ENCODE measurements around the gene FAM131B. TPM values are rescaled to one million over a fixed set of nuclear protein-coding genes. Genes with fewer than 3 reads are reported as not detected.

FAM131B gene
- total RNA-seq, 4 donors from 2014 or later, result 0.27 to 1.4 (median 0.42) TPM; not detected in 1

DNA sequence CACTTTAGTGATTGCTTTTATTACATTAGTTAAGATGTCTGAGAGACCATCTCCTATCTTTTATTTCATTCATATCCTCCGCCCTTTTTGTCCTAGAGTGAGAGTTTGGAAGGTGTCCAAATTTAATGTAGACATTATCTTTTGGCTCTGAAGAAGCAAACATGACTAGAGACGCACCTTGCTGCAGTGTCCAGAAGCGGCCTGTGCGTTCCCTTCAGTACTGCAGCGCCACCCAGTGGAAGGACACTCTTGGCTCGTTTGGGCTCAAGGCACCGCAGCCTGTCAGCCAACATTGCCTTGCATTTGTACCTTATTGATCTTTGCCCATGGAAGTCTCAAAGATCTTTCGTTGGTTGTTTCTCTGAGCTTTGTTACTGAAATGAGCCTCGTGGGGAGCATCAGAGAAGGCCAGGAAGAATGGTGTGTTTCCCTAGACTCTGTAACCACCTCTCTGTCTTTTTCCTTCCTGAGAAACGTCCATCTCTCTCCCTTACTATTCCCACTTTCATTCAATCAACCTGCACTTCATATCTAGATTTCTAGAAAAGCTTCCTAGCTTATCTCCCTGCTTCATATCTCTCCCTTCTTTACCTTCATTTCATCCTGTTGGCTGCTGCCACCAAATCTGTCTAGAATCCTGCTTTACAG is 57.0 kb downstream of the FAM131B start:
- no peak overlapping the region for H3K4me3 ChIP-seq (ENCODE audit: low read depth, poor library complexity, severe bottlenecking)
- intact Hi-C loops (cut with DNase I; ENCODE audit: low total_unique reads), result no loop called here
- WGBS, 2 donors, result 58 to 60% methylated on average over 10 of the region's 10 CpGs
- TF ChIP-seq, protein P1, sequence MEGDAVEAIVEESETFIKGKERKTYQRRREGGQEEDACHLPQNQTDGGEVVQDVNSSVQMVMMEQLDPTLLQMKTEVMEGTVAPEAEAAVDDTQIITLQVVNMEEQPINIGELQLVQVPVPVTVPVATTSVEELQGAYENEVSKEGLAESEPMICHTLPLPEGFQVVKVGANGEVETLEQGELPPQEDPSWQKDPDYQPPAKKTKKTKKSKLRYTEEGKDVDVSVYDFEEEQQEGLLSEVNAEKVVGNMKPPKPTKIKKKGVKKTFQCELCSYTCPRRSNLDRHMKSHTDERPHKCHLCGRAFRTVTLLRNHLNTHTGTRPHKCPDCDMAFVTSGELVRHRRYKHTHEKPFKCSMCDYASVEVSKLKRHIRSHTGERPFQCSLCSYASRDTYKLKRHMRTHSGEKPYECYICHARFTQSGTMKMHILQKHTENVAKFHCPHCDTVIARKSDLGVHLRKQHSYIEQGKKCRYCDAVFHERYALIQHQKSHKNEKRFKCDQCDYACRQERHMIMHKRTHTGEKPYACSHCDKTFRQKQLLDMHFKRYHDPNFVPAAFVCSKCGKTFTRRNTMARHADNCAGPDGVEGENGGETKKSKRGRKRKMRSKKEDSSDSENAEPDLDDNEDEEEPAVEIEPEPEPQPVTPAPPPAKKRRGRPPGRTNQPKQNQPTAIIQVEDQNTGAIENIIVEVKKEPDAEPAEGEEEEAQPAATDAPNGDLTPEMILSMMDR (IDR thresholded peaks at IDR 0.05), result no peak
- TF ChIP-seq POLR2A (IDR thresholded peaks at IDR 0.05), result no peak
- peak in 1 of 2 donors; percentile 57 for DNase-seq (ENCODE audit: low spot score in 2 of 2)

DNA sequence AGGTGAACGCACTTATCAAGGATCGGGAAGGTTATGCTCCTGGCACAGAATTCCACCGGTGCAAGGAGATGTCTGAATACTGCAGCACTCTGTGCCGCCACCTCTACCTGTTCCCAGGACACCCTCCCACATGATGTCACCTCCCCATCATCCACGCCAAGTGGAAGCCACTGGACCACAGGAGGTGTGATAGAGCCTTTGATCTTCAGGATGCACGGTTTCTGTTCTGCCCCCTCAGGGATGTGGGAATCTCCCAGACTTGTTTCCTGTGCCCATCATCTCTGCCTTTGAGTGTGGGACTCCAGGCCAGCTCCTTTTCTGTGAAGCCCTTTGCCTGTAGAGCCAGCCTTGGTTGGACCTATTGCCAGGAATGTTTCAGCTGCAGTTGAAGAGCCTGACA is 57.6 kb downstream of the FAM131B start:
- no peak for TF ChIP-seq POLR2A (IDR thresholded peaks at IDR 0.05)
- TF ChIP-seq, protein P1 (IDR thresholded peaks at IDR 0.05), result no peak
- 88 to 91% methylated on average over 6 of the region's 6 CpGs for WGBS, 2 donors
- no peak overlapping the region for H3K4me3 ChIP-seq (ENCODE audit: low read depth, poor library complexity, severe bottlenecking)
- intact Hi-C loops (cut with DNase I; ENCODE audit: low total_unique reads), result loop anchor here (5.0 kb wide), 1 partner anchor 68 kb away; no protein-coding TSS in a partner anchor
- no peak for DNase-seq (ENCODE audit: low spot score in 2 of 2)

DNA sequence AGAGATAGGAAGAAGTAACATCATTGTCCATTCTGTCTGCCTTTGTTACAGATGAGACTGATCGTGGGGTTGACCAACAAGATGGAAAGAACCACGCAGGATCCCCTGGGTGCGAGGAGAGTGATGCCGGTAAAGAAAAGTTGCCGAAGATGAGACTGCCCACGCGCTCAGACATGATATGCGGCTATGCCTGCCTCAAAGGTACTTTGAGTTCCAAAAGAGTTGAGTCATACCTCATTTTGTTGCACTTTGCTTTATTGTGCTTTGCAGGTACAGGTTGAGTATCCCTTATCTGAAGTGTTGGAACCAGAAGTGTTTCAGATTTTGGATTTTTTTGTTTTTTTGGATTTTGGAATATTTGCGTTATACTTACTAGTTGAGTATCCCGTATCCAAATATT is 58.8 kb downstream of the FAM131B start:
- H3K4me3 ChIP-seq (ENCODE audit: low read depth, poor library complexity, severe bottlenecking), result no peak overlapping the region
- TF ChIP-seq, protein P1 (IDR thresholded peaks at IDR 0.05), result no peak
- TF ChIP-seq POLR2A (IDR thresholded peaks at IDR 0.05), result no peak
- intact Hi-C loops (cut with DNase I; ENCODE audit: low total_unique reads), result loop anchor here (5.0 kb wide), 1 partner anchor 66 kb away; no protein-coding TSS in a partner anchor
- whole genome bisulfite sequencing, 2 donors, result 77 to 92% methylated on average over 10 of the region's 10 CpGs
- no peak for DNase-seq (ENCODE audit: low spot score in 2 of 2)

Small RNAs within 50 kb of the gene (microRNA-seq; reads per million reads assigned to microRNA genes)
- 0 to 0.68 reads per million in 2 donors for gene MIR6892 (ENCODE audit: borderline number of aligned reads in 1 of 2, borderline replicate concordance in 2 of 2)

Other genes starting within 250 kb of the FAM131B start
- 1,000 to 10,000 TPM in 1 of 4 donors, 100 to 1,000 TPM in 2, 10 to 100 TPM in 1; 64.4 to 1,497 (median 370) TPM for gene PIP, start 230.6 kb downstream of the FAM131B start, total RNA-seq
- gene TAS2R39, start 179.3 kb downstream of the FAM131B start, total RNA-seq, result not detected
- not detected for gene TAS2R40, start 140.7 kb downstream of the FAM131B start, total RNA-seq
- gene GSTK1, start 99.3 kb downstream of the FAM131B start, total RNA-seq, result 100 to 1,000 TPM in 3 of 4 donors, 10 to 100 TPM in 1; 97.0 to 180 (median 139) TPM
- 10 to 100 TPM in 3 of 4 donors, 1 to 10 TPM in 1; 7.8 to 12.8 (median 11.6) TPM for gene TMEM139, start 77.8 kb downstream of the FAM131B start, total RNA-seq
- 10 to 100 TPM in 3 of 4 donors, 1 to 10 TPM in 1; 9.6 to 22.7 (median 16.0) TPM for gene CASP2, start 74.4 kb downstream of the FAM131B start, total RNA-seq
- gene CLCN1, start 46.6 kb downstream of the FAM131B start, total RNA-seq, result not detected
- 10 to 100 TPM; 45.6 to 91.1 (median 60.9) TPM for gene ZYX, start 18.6 kb upstream of the FAM131B start, total RNA-seq
- 10 to 100 TPM; 51.7 to 94.5 (median 64.2) TPM for gene EPHA1, start 46.1 kb upstream of the FAM131B start, total RNA-seq
- gene TAS2R60, start 80.7 kb upstream of the FAM131B start, total RNA-seq, result not detected
- gene TAS2R41, start 115.2 kb upstream of the FAM131B start, total RNA-seq, result under 1 TPM in 1 of 4 donors, not detected in 3; 0.78 TPM
- 1 to 10 TPM in 2 of 4 donors, not detected in 2; 2.1 to 2.3 TPM for gene CTAGE15, start 209.1 kb upstream of the FAM131B start, total RNA-seq

All from lower leg skin (tissue), 4 donors.